ENCODE results near the gene PGAP6.

Gene PGAP6

DNA sequence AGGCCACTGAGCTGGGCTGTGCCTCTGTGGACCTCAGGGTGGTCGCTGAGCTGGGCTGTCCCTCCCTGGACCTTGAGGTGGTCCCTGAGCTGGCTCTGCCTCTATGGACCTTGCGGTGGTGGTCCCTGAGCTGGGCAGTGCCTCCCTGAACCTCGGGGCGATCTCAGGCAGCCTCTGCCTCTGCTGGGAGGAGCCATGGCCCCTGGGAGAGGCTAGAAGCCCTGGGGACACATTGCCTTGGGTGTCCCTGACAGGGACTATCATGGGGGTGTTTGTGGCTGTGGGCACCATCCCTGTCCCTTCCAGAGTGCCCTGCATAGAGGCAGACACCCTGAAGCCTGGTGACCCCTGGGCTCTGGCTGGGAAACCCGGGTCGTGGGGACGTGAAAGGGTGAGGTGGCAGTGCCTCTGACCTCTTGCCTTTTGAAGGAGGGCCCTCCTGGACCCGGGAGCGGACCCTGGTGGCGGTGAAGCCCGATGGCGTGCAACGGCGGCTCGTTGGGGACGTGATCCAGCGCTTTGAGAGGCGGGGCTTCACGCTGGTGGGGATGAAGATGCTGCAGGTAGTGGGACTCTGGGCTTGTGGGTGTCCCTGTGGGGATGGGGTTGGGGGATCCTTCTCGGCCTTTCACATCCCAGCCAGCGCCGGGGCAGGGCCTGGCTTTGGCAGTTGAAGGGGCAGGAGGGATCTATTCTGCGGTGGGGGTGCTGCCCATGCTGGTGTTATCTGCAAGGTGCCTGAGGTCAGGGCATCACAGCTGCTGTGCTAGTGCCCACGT lies 17.0 kb upstream of the PGAP6 start:
- H3K27me3 ChIP-seq = peaks cover 12% of the 10 kb centered on the region
- H3K36me3 ChIP-seq = no peaks in the 10 kb centered on the region
- H3K4me3 ChIP-seq (ENCODE audit: low read depth in 1 of 2, low read length in 1 of 2) = no peak overlapping the region
- peak overlapping the region; percentile 95 for H3K27ac ChIP-seq
- peaks cover 33 to 39% of the 10 kb centered on the region in 2 experiments for H3K4me1 ChIP-seq (ENCODE audit: control insufficient read depth in 1 of 2, insufficient read depth in 1 of 2, low read depth in 1 of 2, low read length in 1 of 2)
- TF ChIP-seq, protein P1, sequence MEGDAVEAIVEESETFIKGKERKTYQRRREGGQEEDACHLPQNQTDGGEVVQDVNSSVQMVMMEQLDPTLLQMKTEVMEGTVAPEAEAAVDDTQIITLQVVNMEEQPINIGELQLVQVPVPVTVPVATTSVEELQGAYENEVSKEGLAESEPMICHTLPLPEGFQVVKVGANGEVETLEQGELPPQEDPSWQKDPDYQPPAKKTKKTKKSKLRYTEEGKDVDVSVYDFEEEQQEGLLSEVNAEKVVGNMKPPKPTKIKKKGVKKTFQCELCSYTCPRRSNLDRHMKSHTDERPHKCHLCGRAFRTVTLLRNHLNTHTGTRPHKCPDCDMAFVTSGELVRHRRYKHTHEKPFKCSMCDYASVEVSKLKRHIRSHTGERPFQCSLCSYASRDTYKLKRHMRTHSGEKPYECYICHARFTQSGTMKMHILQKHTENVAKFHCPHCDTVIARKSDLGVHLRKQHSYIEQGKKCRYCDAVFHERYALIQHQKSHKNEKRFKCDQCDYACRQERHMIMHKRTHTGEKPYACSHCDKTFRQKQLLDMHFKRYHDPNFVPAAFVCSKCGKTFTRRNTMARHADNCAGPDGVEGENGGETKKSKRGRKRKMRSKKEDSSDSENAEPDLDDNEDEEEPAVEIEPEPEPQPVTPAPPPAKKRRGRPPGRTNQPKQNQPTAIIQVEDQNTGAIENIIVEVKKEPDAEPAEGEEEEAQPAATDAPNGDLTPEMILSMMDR (IDR thresholded peaks at IDR 0.05) = no peak
- H3K9me3 ChIP-seq = no peaks in the 10 kb centered on the region

DNA sequence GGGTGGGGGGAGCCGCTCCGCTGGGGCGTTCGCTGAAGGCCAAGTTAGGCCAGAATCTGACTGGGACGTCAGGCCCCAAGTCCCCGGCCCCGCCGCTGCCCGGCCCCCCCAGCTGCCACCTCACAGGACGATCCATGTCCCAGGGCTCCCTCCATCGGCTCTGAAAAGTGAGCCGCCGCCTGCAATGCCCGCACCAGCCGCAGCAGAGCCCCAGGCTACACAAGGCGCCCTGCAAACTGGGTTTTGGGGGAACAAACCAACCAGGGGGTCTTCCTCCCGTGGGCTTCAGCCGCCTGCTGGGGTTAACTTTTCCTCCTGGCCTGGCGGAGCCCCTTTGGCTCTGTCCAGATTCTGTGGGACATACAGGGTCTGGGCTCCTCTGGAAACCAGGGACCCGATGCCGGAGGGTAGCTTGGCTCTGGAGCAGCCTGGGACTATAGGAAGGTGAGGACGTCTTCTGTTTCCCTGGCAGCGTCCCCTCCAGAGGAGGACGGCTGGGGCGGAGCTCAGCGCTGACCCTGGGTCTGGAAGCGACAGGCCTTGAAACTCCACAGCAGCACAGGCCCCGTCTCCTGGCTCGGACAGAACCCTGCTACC lies 16.1 kb upstream of the PGAP6 start:
- H3K36me3 ChIP-seq = no peaks in the 10 kb centered on the region
- peak overlapping the region in 1 of 2 experiments; percentile 1 for H3K4me3 ChIP-seq (ENCODE audit: low read depth in 1 of 2, low read length in 1 of 2)
- peak overlapping the region; percentile 37 for H3K27ac ChIP-seq
- no peaks in the 10 kb centered on the region for H3K9me3 ChIP-seq
- TF ChIP-seq, protein P1 (IDR thresholded peaks at IDR 0.05) = no peak
- H3K4me1 ChIP-seq (ENCODE audit: control insufficient read depth in 1 of 2, insufficient read depth in 1 of 2, low read depth in 1 of 2, low read length in 1 of 2) = peaks cover 33 to 39% of the 10 kb centered on the region in 2 experiments
- H3K27me3 ChIP-seq = peaks cover 12% of the 10 kb centered on the region

DNA sequence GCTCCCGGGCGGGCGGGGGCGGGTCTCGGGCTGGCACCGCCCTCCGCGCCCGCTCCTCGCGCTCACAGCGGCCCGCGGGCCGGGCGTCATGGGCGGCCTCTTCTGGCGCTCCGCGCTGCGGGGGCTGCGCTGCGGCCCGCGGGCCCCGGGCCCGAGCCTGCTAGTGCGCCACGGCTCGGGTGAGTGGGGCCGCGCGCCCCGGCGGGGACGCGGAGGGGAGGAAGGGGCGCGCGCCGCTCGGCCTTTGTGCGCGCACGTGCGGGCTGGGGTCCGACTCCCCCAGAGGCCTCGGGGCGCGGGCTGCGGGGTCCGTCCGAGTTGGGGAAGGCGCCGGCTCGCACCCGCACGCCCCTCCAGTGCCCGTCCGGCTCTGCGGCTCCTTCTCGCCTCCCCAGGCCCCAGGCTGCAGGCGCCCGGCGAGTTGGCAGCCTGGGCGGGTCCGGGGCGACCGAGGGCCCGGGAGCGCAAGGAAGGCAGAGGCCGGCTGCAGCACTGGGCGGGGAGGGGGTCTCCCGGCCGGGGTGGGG lies 15.4 kb upstream of the PGAP6 start, which contains the start of gene NME4:
Gene NME4, plus strand, starts transcription at position 65 of the 527 bp plus-strand sequence. Its CDS starts 24 bp downstream, at position 89.
- TF ChIP-seq, protein P1 (IDR thresholded peaks at IDR 0.05) = no peak
- Histone ChIP-seq H3K9me3 (no peaks in the 10 kb centered on the region), H3K4me3 (ENCODE audit: low read depth in 1 of 2, low read length in 1 of 2) (peak within 1 kb of the TSS; percentile 49 to 60), H3K36me3 (no peaks in the 10 kb centered on the region), H3K27me3 (peaks cover 12% of the 10 kb centered on the region), H3K4me1 (ENCODE audit: control insufficient read depth in 1 of 2, insufficient read depth in 1 of 2, low read depth in 1 of 2, low read length in 1 of 2) (peaks cover 30 to 37% of the 10 kb centered on the region in 2 experiments), H3K27ac (peak within 1 kb of the TSS; percentile 45)

DNA sequence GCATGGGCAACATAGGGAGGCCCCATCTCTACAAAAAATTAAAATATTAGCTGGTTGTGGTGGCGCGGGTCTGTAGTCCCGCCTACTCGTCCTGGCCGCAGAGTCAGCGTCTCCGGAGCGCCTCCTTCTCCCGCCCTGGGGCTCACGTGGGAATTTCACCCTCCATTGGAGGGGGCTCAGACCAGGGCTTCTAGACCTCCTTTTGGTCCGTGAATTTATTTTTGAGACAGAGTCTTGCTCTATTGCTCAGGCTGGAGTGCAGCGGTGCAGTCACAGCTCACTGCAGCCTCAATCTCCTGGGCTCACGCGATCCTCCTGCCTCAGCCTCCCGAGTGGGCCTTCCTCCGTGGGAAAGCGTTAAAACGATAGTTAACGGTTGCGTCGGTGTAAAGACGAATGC lies 14.8 kb upstream of the PGAP6 start:
- peaks cover 27 to 32% of the 10 kb centered on the region in 2 experiments for H3K4me1 ChIP-seq (ENCODE audit: control insufficient read depth in 1 of 2, insufficient read depth in 1 of 2, low read depth in 1 of 2, low read length in 1 of 2)
- H3K27me3 ChIP-seq = peaks cover 12% of the 10 kb centered on the region
- H3K4me3 ChIP-seq (ENCODE audit: low read depth in 1 of 2, low read length in 1 of 2) = peak overlapping the region; percentile 36 to 60
- no peaks in the 10 kb centered on the region for H3K36me3 ChIP-seq
- TF ChIP-seq, protein P1 (IDR thresholded peaks at IDR 0.05) = no peak
- no peaks in the 10 kb centered on the region for H3K9me3 ChIP-seq
- H3K27ac ChIP-seq = peak overlapping the region; percentile 45

DNA sequence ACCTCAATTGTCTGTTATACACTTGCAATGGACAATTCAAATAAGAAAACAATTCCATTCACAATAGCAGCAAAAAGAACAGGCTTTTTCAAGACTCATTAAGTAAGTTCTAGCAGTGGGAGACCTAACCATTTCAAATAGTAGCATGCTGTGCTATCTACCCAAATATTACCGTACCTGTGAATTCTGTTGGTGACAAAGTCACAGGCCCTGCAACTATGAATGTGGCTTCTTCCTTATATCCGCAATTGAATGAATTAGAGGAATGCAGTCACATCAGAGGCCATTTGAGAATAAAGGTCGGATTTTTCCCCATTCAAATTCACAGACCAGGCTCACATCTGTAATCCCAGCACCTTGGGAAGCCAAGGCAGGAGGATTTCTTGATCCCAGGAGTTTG lies 14.4 kb upstream of the PGAP6 start:
- Histone ChIP-seq H3K27ac (peak overlapping the region; percentile 45), H3K9me3 (no peaks in the 10 kb centered on the region), H3K4me1 (ENCODE audit: control insufficient read depth in 1 of 2, insufficient read depth in 1 of 2, low read depth in 1 of 2, low read length in 1 of 2) (peaks cover 27 to 32% of the 10 kb centered on the region in 2 experiments), H3K36me3 (no peaks in the 10 kb centered on the region), H3K27me3 (peaks cover 12% of the 10 kb centered on the region), H3K4me3 (ENCODE audit: low read depth in 1 of 2, low read length in 1 of 2) (peak overlapping the region in 1 of 2 experiments; percentile 36)
- TF ChIP-seq, protein P1 (IDR thresholded peaks at IDR 0.05) = no peak

Measured in neutrophil (primary cell).